HT-29 (cell line): ENCODE measurements around the gene NR3C2. TPM values are rescaled to one million over a fixed set of nuclear protein-coding genes. Genes with fewer than 3 reads are reported as not detected.
"Not testable (repeated sequence)": the region's sequence is repeated elsewhere in the genome, so short reads cannot be mapped to it uniquely, and the experiment has no call there.

Experiments
- DNase-seq: peaks from one replicate; pipeline ENCODE4 v3.0.0-alpha.2; 2015; ENCODE audit warnings: low spot score
- total RNA-seq: library from RNA; depleted of rRNA; stranded (reverse); fragments of >200 nt; shearing (Covaris generic); gene quantifications from 2 replicates; pipeline ENCODE4 v1.2.3, GENCODE V29; 2014

NR3C2 gene
- total RNA-seq, 1 experiment from 2014 or later = 2.5 TPM

GRCh38 chr4:148222991-148223660 lies 219.1 kb downstream of the NR3C2 start:
- DNase-seq = no peak

GRCh38 chr4:148216866-148217814 lies 225.1 kb downstream of the NR3C2 start:
- DNase-seq = no peak

- DNase-seq = no peak
These were observed 225.9 kb downstream of the NR3C2 start for GRCh38 chr4:148216321-148216720.

GRCh38 chr4:148215202-148215601 lies 227.0 kb downstream of the NR3C2 start:
- DNase-seq = no peak

- DNase-seq = no peak
These were observed 227.6 kb downstream of the NR3C2 start for GRCh38 chr4:148214529-148215166.

GRCh38 chr4:148211533-148211932 lies 230.7 kb downstream of the NR3C2 start:
- DNase-seq = no peak

GRCh38 chr4:148210661-148211060 lies 231.6 kb downstream of the NR3C2 start:
- DNase-seq = no peak

GRCh38 chr4:148207068-148207467 lies 235.1 kb downstream of the NR3C2 start:
- DNase-seq = no peak

GRCh38 chr4:148205476-148205875 lies 236.7 kb downstream of the NR3C2 start:
- no peak for DNase-seq

- DNase-seq = no peak
These were observed 237.3 kb downstream of the NR3C2 start for GRCh38 chr4:148204892-148205291.

- DNase-seq = no peak
These were observed 238.0 kb downstream of the NR3C2 start for GRCh38 chr4:148204171-148204570.

- peak; percentile 41 for DNase-seq
These were observed 238.9 kb downstream of the NR3C2 start for GRCh38 chr4:148203056-148203898.

- no peak for DNase-seq
These were observed 241.3 kb downstream of the NR3C2 start for GRCh38 chr4:148200960-148201359.

GRCh38 chr4:148196164-148196563 lies 246.1 kb downstream of the NR3C2 start:
- peak; percentile 10 for DNase-seq

- no peak for DNase-seq
These were observed 249.7 kb downstream of the NR3C2 start for GRCh38 chr4:148192526-148192925.

- not testable (repeated sequence) for DNase-seq
These were observed 254.6 kb downstream of the NR3C2 start for GRCh38 chr4:148187454-148188222.

GRCh38 chr4:148184922-148185321 lies 257.3 kb downstream of the NR3C2 start:
- DNase-seq = no peak

GRCh38 chr4:148182230-148182911 lies 259.8 kb downstream of the NR3C2 start:
- peak; percentile 20 for DNase-seq

- DNase-seq = no peak
These were observed 268.7 kb downstream of the NR3C2 start for GRCh38 chr4:148173397-148174017.
